HG03558 (cell line): ENCODE data around the gene ZNF438.
"Not testable (repeated sequence)": the region's sequence is repeated elsewhere in the genome, so short reads cannot be mapped to it uniquely, and the experiment has no call there.

Experiments used
- ATAC-seq: cut with Tn5 transposase; IDR thresholded peaks from one replicate; pipeline ENCODE4 v1.9.1; 2021; ENCODE audit warnings: moderate number of reproducible peaks; ENCODE audit not compliant: unreplicated experiment; ENCODE audit errors: extremely low read depth

ZNF438 gene

DNA sequence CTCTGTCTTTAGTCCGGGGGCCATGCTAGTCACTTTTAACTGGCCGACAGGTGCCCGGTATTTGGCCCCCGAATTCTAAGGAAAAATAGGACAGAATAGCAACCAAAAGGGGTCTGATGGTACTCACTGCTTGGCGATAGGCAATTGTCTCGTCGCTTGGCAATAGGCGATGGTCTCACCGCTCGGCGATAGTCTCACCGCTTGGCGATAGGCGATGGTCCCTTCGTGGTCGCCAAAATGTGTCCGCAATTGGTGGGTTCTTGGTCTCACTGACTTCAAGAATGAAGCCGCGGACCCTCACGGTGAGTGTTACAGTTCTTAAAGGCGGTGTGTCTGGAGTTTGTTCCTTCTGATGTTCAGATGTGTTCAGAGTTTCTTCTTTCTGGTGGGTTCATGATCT is 130.2 kb downstream of the ZNF438 start:
- ATAC-seq, result not testable (repeated sequence)

GRCh38 chr10:30898964-30899363 is 132.7 kb downstream of the ZNF438 start:
- ATAC-seq, result no peak

GRCh38 chr10:30897547-30897946 is 134.1 kb downstream of the ZNF438 start:
- no peak for ATAC-seq

- ATAC-seq, result no peak
Measured at GRCh38 chr10:30897048-30897447, 134.6 kb downstream of the ZNF438 start.

DNA sequence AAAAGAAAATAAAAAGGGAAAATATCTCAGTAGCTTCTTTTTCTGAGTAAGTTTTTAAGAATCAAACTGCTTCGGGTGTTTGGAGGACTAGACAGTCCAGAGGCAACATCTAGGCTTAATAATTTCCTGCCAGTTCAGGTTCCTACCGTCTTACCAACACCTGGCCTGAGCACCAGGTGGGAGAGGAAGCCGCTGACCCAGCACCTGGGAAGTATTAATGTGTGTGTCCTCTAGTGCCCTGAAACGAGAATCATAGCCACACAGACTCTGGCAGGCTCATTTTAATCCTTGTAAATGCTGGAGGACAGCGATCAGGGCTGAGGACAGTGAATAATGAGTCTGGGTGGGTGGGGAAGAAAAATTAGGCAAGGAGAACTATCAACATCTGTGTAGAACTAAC is 137.4 kb downstream of the ZNF438 start:
- no peak for ATAC-seq

DNA sequence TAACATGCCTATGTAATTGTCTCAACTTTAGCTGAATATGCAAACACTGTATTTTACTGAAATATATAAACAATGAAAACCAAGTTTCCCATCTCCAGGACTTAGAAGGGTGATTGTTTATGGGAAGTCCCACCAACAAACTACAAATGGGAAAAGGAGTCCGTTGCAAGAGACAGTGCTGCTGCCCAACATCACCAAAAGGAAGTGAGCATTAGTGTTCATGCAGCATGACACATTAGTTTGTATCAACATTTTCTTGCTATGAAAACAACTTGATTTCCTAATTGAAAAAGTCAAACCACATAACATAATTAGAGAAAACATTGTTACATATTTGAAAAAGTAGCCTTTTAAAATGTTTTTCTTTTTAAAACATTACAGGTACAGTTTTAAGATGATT is 138.5 kb downstream of the ZNF438 start:
- no peak for ATAC-seq

- no peak for ATAC-seq
Measured at GRCh38 chr10:30887839-30888238, 143.8 kb downstream of the ZNF438 start.

- ATAC-seq, result no peak
Measured at GRCh38 chr10:30885423-30885822, 146.2 kb downstream of the ZNF438 start.

DNA sequence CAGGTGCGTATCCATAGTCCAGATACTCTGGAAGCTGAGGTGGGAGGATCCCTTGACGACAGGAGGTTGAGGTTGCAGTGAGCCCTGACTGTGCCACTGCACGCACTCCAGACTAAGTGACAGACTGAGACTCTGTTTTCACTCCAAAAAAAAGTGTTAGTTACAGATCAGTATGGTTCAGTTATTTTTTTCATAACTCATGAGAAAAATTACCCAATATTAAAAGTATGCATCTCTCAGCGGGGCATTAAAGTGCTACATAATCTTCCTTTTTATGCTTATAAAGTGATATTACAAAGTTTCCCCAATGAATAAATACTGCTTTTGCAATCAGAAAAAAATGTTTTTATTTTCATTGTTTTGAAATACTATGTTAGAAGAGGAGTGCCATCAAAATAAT is 147.9 kb downstream of the ZNF438 start:
- no peak for ATAC-seq

DNA sequence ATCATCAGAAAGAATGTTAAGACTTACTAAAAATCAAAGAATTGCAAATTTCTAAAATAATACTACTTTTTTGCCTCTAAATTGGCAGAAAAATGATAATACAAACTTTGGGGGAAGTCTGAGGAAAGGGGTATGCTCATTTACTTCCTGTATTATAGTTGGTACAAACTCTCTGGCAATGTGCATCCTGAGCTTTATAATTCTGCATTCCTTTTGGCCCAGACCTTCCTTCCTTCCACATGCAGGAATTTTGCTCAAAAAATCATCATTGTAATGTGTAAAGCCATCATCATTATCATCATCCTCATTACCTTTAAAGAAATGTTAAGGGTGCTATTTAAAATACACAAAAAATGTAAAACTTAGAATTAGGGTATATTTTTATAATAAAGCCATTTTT is 148.5 kb downstream of the ZNF438 start:
- no peak for ATAC-seq

DNA sequence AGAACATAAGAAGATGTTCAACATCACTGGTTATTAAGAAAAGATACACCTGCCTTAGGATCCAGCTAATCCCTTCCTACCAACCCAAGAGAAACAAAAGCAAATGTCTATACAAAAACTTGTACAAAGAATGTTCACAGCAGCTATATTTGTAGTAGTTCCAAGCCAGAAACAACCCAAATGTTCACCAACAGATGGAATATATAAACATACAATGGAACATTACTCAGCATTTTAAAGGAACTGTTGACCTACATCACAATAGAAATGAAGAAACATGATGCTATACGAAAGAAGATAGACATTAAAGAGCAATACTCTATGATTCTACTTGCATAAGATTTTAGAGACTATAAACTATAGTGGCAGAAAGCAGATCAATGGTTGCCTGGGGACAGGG is 149.4 kb downstream of the ZNF438 start:
- no peak for ATAC-seq

DNA sequence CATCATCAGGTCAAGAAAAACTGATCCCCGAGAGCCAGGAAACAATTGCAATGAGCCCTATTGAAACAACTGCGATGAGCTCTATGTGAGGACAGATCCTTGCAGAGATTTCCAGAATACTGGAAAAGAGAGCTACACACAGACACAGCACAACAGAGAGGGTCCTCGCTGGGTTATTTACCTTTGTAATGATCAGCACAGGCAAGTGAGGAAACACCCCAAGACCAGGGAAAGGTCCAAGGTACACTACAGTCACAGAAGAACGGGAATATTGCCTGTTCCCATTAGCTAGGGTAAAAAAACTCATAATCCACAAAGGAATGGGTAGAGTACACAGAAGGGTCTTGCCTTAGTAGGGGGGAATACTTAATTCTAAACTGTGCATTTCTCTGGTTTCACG is 152.7 kb downstream of the ZNF438 start:
- ATAC-seq, result no peak

DNA sequence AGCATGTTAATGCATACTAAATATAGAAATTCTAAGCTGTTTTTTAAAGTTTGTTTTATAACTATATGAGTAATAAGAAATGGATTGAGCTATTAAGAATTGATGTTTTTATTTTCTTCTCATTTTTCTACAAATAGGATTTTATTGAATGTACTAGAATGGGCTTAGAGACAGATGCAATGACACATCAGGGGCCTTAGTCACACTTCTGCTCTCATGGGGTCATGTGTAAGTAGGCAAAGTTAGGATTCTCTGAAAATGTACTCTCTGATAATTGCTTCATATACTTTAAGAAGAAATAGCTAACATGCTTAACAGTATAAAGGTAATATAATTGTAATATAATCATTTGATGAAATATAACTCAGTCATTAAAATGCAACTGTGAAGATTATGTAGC is 154.6 kb downstream of the ZNF438 start:
- ATAC-seq, result no peak

DNA sequence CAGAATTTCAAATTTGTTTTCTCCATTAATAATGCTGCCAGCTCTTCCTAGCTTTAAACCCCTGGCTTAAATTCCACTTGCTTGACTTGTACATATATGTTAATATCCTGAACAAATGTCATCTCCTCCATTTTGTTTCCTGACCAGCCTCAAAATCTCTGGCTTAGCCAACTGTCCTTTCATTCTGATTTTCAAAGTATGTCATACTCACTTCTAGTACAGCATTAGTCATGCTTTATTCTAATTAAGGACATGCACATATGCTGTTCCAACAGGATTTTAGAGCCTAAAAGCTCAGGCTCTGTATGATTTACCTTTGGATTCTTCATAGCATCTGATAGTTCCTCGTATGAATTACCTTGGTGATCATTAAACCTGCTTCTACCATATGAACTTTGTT is 158.3 kb downstream of the ZNF438 start:
- ATAC-seq, result no peak

GRCh38 chr10:30870896-30871295 is 160.8 kb downstream of the ZNF438 start:
- no peak for ATAC-seq

GRCh38 chr10:30869566-30869965 is 162.1 kb downstream of the ZNF438 start:
- no peak for ATAC-seq

- ATAC-seq, result no peak
Measured at GRCh38 chr10:30868611-30869010, 163.1 kb downstream of the ZNF438 start.

- ATAC-seq, result no peak
Measured at GRCh38 chr10:30866896-30867295, 164.8 kb downstream of the ZNF438 start.

DNA sequence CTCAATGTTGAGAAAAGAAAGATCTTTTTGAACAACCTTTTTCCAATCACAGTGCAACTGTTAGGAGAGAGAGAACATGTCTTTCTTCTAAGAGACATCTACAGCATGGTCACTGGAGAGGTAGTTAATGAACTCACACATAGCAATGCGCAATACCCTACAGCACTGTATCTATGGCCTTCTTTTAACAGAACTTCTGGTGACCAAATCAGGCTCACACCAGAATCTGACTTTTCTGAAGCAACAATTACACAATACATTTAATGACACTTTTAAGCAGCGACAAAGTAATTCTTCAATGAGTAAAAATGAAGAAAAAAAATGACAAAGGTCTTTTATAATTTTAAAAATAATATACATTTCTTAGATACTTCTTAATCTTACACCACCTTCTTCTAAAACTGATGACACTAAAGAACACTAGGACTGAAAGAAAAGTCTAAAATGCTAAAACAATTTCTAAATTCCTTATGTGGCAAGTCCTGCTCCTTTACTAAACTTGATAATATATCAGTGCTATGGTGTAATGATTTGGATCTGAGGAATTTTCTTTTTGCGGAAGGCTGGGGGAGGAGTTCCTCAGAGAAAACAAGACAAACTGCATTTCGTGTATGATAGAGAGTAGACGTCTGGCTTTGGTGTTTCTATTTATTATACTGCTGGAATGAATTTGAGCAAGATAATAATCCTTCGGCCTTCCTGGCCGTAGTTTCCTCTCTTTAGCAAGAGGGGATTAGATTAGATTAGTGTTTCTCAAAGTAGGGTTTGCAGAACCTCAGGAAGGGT is 166.3 kb downstream of the ZNF438 start:
- ATAC-seq, result no peak

DNA sequence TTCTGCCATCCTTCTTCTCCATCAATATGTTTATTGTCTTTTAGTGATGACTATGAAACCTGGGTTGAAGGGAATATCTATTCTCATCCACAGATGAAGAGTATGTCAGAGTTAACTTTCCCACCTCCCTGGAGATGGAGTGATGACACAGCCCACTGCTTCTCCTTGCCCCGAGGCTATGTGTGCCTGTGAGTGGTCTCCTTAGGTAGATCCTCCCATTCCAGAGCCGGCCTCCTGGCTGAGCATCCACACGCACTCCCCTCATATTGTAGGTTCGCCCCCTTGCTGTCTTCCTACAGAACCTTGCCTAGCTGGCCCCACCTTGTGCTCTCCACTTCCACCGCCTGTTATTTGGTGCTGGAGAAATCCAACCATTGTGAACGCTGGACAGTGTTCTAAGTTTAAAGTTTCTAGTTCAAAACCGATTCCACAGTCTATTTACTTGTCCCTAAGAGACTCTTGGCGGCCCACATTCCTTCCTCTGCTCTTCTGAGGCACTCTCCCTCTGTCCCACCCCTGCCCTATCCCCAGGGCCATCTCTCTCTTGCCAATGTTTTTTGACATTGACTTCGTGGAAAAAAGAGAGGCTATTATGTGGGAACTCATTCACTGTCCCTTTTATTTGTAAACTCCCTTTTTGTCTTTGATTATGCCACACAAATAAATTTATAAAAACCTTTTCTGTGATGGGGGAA is 168.0 kb downstream of the ZNF438 start:
- no peak for ATAC-seq

- ATAC-seq, result no peak
Measured at GRCh38 chr10:30862486-30862885, 169.2 kb downstream of the ZNF438 start.

- no peak for ATAC-seq
Measured at GRCh38 chr10:30861976-30862375, 169.7 kb downstream of the ZNF438 start.
